Measurements from ENCODE around the gene FBXW8. TPM values are rescaled to one million over a fixed set of nuclear protein-coding genes. Genes with fewer than 3 reads are reported as not detected.

Gene FBXW8
- total and polyA plus RNA-seq, 5 donors: 3.3 to 10.2 (median 7.5) TPM

DNA sequence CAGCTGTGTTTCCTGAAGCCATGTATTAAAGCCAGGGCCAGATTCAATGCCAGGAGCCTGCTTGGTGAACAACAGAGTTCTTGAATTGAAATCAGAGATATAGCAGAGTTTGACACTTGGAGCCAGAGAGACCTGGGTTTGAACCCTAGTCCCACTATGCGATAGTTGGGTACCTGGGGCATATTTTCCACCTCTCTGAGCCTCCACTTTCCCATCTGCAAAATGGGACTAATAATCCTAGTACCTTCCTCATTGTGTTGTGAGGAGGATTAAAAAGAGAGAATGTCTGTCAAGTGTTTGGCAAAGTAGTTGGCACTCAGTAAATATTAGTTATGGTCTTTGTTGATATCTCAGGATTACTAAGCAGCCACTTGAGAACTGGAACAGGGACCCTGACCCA, 23.5 kb upstream of the FBXW8 start:
- ATAC-seq (no peak), DNase-seq (no peak)
- H3K27ac ChIP-seq (ENCODE audit: low read length): no peak overlapping the region
- 88% methylated on average over 1 of the region's 1 CpG for WGBS
- intact Hi-C loops (cut with DNase I): loop anchor here in 2 of 4 donors (10.0 kb wide), 1 partner anchor 182 kb away; no protein-coding TSS in a partner anchor
- H3K4me1 ChIP-seq (ENCODE audit: control insufficient read depth, insufficient read depth, low read length): no peaks in the 10 kb centered on the region
- no peak overlapping the region for H3K4me3 ChIP-seq (ENCODE audit: low read length)
- H3K9me3 ChIP-seq (ENCODE audit: control insufficient read depth, low read length): no peaks in the 10 kb centered on the region
- H3K27me3 ChIP-seq (ENCODE audit: control insufficient read depth, insufficient read depth): no peaks in the 10 kb centered on the region

DNA sequence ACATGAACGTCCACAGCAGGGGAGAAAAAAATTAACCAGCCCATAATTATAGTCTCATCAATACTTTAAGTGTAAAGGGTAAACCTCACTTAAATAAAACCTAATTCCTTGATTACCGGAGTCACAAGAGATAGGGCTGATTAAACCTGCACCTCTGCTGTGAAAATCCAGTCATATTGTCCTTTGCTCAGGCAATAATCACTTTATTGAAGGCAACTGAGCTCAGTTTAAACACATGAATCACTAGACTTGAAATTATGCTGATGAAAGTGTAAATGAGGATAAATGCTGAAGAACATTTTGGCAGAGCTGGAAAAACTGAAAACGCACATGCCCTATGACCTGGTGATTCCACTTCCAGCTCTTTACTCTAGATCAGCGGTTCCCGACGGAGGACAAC, 22.9 kb upstream of the FBXW8 start:
- no peaks in the 10 kb centered on the region for H3K4me1 ChIP-seq (ENCODE audit: control insufficient read depth, insufficient read depth, low read length)
- no peak overlapping the region for H3K4me3 ChIP-seq (ENCODE audit: low read length)
- 67% methylated on average over 6 of the region's 6 CpGs for WGBS
- intact Hi-C loops (cut with DNase I): loop anchor here in 2 of 4 donors (10.0 kb wide), 1 partner anchor 183 kb away; no protein-coding TSS in a partner anchor
- no peak for ATAC-seq
- DNase-seq: no peak
- H3K27ac ChIP-seq (ENCODE audit: low read length): no peak overlapping the region
- no peaks in the 10 kb centered on the region for H3K9me3 ChIP-seq (ENCODE audit: control insufficient read depth, low read length)
- H3K27me3 ChIP-seq (ENCODE audit: control insufficient read depth, insufficient read depth): no peaks in the 10 kb centered on the region

DNA sequence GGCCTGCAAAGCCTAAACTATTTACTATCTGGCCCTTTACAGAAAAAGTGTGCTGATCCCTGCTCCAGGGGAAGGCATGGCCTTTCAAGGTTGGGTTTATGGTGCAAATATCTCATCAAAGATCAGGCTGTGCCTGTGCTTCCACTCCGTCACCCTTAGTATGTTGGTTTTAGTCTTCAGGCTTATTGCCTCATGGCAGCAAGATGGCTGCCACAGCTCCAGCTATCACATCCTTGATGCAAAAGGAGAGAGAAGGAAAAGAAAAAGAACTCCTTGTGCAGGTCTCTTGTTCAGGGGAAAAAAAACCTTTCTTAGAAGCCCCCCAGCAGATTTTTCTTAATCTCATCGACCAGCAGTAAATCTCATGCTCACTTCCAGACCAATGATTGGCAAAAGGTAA, 20.4 kb upstream of the FBXW8 start:
- no peak overlapping the region for H3K27ac ChIP-seq (ENCODE audit: low read length)
- H3K9me3 ChIP-seq (ENCODE audit: control insufficient read depth, low read length): no peaks in the 10 kb centered on the region
- WGBS: 96% methylated on average over 2 of the region's 2 CpGs
- no peaks in the 10 kb centered on the region for H3K27me3 ChIP-seq (ENCODE audit: control insufficient read depth, insufficient read depth)
- no peaks in the 10 kb centered on the region for H3K4me1 ChIP-seq (ENCODE audit: control insufficient read depth, insufficient read depth, low read length)
- ATAC-seq (no peak), DNase-seq (no peak)
- intact Hi-C loops (cut with DNase I): no loop called here
- H3K4me3 ChIP-seq (ENCODE audit: low read length): no peak overlapping the region

DNA sequence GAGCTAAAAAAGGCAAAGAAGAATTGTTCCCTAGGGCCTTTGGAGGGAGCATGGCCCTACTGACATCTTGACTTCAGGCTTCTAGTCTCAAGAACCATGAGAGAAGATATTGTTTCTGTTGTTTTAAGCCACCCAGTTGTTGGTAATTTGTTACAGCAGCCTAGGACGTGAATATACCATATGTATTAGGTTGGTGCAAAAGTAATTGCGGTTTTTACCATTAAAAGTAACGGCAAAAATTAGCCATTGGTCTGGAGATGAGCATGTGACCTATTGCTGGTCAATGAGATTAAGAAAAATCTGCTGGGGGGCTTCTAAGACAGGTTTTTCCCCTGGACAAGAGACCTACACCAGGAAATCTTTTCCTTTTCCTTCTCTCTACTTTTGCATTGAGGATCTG, 19.7 kb upstream of the FBXW8 start:
- no peak for ATAC-seq
- no peaks in the 10 kb centered on the region for H3K4me1 ChIP-seq (ENCODE audit: control insufficient read depth, insufficient read depth, low read length)
- no peak overlapping the region for H3K27ac ChIP-seq (ENCODE audit: low read length)
- 87% methylated on average over 3 of the region's 3 CpGs for WGBS
- no peaks in the 10 kb centered on the region for H3K27me3 ChIP-seq (ENCODE audit: control insufficient read depth, insufficient read depth)
- intact Hi-C loops (cut with DNase I): no loop called here
- no peak overlapping the region for H3K4me3 ChIP-seq (ENCODE audit: low read length)
- DNase-seq: no peak
- H3K9me3 ChIP-seq (ENCODE audit: control insufficient read depth, low read length): no peaks in the 10 kb centered on the region

DNA sequence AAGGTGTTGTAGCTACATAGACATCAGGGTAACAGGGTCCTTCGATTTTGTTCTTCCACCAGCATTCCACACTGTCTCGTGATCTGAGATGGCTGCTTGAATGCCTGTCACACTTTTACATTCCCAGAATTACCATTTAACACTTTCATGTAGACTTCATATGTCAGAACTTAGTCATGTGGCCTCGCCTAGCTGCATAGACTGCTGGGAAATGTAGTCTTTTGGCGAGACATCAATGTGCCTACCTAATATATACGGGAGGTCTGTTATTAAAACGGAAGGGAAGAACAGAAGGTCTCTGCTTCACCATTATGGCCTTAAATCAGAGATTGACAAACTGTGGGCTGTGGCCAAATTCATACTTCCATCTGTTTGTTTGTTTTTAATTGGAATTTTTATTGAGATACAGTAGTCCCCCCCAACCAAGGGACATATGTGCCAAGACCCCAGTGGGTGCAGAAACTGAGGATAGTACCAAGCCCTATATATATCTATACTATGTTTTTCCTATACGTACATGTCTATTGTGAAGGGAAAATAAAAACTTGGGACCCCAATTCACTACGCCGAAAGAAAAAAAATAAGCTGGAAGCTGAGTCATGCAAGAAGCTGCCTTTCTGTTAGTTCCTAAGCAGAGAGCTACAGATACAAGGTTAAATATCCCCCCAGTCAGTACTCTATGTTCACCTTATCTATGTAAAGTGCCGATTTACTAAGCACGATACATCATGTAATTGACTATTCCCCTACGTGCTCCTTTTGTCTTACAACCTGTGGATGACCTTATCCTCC, 18.2 kb upstream of the FBXW8 start:
- no peaks in the 10 kb centered on the region for H3K9me3 ChIP-seq (ENCODE audit: control insufficient read depth, low read length)
- H3K4me1 ChIP-seq (ENCODE audit: control insufficient read depth, insufficient read depth, low read length): no peaks in the 10 kb centered on the region
- H3K27me3 ChIP-seq (ENCODE audit: control insufficient read depth, insufficient read depth): no peaks in the 10 kb centered on the region
- H3K27ac ChIP-seq (ENCODE audit: low read length): no peak overlapping the region
- WGBS: 75% methylated on average over 12 of the region's 12 CpGs
- intact Hi-C loops (cut with DNase I): no loop called here
- no peak for DNase-seq
- H3K4me3 ChIP-seq (ENCODE audit: low read length): no peak overlapping the region
- ATAC-seq: no peak

DNA sequence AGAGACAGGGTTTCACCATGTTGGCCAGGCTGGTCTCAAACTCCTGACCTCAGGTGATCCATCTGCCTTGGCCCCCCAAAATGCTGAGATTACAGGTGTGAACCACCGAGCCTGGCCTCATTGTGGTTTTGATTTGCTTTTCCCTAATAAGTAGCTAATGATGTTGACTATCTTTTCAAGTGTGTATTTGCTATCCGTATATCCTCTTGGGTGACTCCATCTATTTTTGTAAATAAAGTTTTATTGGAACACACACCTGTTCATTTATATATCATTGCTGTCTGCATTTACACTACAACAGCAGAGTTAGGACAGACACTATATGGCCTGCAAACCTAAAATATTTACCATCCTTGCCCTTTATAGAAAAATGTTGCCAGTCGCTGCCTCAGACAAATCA, 15.8 kb upstream of the FBXW8 start:
- Histone ChIP-seq H3K4me3 (ENCODE audit: low read length) (no peak overlapping the region), H3K4me1 (ENCODE audit: control insufficient read depth, insufficient read depth, low read length) (no peaks in the 10 kb centered on the region), H3K27ac (ENCODE audit: low read length) (no peak overlapping the region), H3K27me3 (ENCODE audit: control insufficient read depth, insufficient read depth) (no peaks in the 10 kb centered on the region), H3K9me3 (ENCODE audit: control insufficient read depth, low read length) (no peaks in the 10 kb centered on the region)
- WGBS: 90% methylated on average over 3 of the region's 3 CpGs
- no peak for DNase-seq
- intact Hi-C loops (cut with DNase I): no loop called here
- ATAC-seq: no peak

DNA sequence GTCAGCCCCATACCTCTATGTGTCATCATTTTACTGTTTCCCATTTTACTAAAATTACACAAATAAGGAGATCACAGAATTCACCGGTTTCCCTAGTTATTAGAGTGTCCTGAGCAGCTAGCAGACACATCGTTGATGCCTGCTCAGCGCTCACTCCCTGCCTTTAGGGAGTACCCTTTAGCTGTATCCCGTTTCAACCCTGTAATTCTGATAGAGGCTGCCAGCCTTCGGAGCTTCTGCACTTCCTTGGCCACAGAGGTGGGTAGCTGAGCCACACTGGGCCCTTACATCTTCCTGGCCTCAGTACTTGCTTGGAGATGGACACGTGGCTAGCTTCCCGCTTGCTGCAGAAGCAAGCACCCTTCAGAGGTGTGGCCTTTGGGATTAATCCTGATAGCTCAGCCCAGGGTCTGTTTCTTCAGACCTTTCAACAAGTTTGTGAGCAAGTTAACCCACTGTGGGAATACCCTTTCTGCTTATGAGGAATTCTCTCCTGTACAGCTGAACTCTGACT, 14.3 kb upstream of the FBXW8 start:
- no peaks in the 10 kb centered on the region for H3K27me3 ChIP-seq (ENCODE audit: control insufficient read depth, insufficient read depth)
- H3K4me3 ChIP-seq (ENCODE audit: low read length): no peak overlapping the region
- H3K9me3 ChIP-seq (ENCODE audit: control insufficient read depth, low read length): no peaks in the 10 kb centered on the region
- ATAC-seq (no peak), DNase-seq (no peak)
- H3K4me1 ChIP-seq (ENCODE audit: control insufficient read depth, insufficient read depth, low read length): no peaks in the 10 kb centered on the region
- intact Hi-C loops (cut with DNase I): no loop called here
- WGBS: 64% methylated on average over 7 of the region's 7 CpGs
- H3K27ac ChIP-seq (ENCODE audit: low read length): no peak overlapping the region

DNA sequence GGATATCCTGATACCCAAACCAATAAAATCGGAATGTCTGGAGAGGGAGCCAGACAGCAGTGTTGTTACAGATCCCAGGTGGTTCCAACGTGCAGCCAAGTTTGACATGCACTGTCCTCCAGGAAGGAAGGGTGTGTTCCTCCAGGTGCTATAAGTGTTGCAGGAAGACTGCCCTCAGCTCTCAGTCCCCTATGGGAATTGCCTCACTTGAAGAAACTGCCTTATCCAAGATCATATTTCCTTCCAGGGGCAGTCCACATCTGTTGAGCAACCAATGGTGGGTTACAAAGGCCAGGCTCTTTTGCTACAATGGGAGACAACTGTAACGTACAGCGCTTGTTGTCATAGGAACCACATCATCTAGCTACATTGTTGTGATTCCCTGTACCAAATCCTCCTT, 13.3 kb upstream of the FBXW8 start:
- Histone ChIP-seq H3K9me3 (ENCODE audit: control insufficient read depth, low read length) (no peaks in the 10 kb centered on the region), H3K27me3 (ENCODE audit: control insufficient read depth, insufficient read depth) (no peaks in the 10 kb centered on the region), H3K27ac (ENCODE audit: low read length) (no peak overlapping the region), H3K4me3 (ENCODE audit: low read length) (no peak overlapping the region), H3K4me1 (ENCODE audit: control insufficient read depth, insufficient read depth, low read length) (no peaks in the 10 kb centered on the region)
- intact Hi-C loops (cut with DNase I): no loop called here
- 71% methylated on average over 4 of the region's 4 CpGs for WGBS
- DNase-seq (no peak), ATAC-seq (no peak)

DNA sequence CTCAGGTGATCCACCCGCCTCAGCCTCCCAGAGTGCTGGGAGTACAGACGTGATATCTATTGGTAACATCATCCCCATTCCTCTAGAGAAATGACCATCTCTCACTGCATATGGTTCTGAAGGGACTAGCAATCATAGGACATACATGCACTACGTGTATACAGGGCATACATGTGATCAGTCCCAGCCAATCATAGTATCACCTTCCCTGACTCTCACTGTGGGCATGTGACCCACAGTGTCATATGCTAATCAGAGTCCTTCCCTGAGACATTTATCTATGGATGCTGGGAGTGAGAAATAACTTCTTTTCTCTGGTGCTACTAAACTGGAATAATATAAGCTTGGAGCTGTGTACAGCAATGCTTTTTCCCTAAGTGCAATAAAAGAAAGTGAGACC, 12.1 kb upstream of the FBXW8 start:
- intact Hi-C loops (cut with DNase I): no loop called here
- H3K4me1 ChIP-seq (ENCODE audit: control insufficient read depth, insufficient read depth, low read length): no peaks in the 10 kb centered on the region
- no peak overlapping the region for H3K4me3 ChIP-seq (ENCODE audit: low read length)
- no peak overlapping the region for H3K27ac ChIP-seq (ENCODE audit: low read length)
- no peaks in the 10 kb centered on the region for H3K9me3 ChIP-seq (ENCODE audit: control insufficient read depth, low read length)
- H3K27me3 ChIP-seq (ENCODE audit: control insufficient read depth, insufficient read depth): no peaks in the 10 kb centered on the region
- ATAC-seq (no peak), DNase-seq (no peak)
- 63% methylated on average over 3 of the region's 3 CpGs for WGBS

DNA sequence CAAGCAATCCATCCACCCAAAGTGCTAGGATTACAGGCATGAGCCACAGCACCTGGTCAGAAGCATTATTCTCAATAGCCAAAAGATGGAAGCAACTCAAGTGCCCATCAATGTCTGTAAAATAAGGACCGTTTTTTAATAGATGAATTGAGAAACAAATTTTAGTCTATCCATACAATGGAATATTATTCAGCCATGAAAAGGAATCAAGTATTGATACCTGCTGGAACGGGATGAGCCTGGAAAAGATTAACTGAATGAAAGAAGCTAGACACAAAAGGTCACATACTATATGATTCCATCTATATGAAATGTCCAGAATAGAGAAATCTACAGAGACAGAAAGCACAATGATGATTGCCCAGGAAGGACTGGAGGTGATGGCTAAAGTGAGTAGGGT, 9.1 kb upstream of the FBXW8 start:
- ATAC-seq: no peak
- intact Hi-C loops (cut with DNase I): no loop called here
- 78% methylated on average over 2 of the region's 2 CpGs for WGBS

DNA sequence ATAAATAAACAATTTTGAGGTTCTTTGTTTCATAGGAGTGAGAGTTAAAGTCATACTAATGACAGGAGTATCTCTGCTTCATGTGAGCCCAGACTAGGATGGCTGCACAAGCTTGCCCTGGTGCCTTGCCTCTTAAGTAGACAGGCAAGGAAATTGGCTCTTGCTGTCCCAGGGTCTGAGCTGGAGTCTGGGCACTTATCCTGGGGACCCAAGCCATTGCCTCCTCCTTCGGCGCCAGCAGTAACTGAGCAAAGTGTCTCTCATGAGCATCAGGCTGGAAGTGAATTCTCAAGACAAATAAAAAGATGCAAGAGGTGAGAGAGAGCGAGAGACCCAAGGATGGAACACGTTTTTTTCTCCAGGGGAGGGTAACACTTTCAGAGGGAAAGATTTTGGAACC, 6.9 kb upstream of the FBXW8 start:
- no peak for ATAC-seq
- Histone ChIP-seq H3K27ac (ENCODE audit: low read length) (no peak overlapping the region), H3K4me1 (ENCODE audit: control insufficient read depth, insufficient read depth, low read length) (no peaks in the 10 kb centered on the region), H3K27me3 (ENCODE audit: control insufficient read depth, insufficient read depth) (no peaks in the 10 kb centered on the region), H3K9me3 (ENCODE audit: control insufficient read depth, low read length) (no peaks in the 10 kb centered on the region), H3K4me3 (ENCODE audit: low read length) (no peak overlapping the region)
- intact Hi-C loops (cut with DNase I): no loop called here
- no peak for DNase-seq
- WGBS: 75% methylated on average over 4 of the region's 4 CpGs

More for the DNA sequence above, 9.1 kb upstream of the FBXW8 start:
- H3K27me3 ChIP-seq (ENCODE audit: control insufficient read depth, insufficient read depth): no peaks in the 10 kb centered on the region
- H3K27ac ChIP-seq (ENCODE audit: low read length): no peak overlapping the region
- no peaks in the 10 kb centered on the region for H3K4me1 ChIP-seq (ENCODE audit: control insufficient read depth, insufficient read depth, low read length)
- DNase-seq: no peak
- H3K4me3 ChIP-seq (ENCODE audit: low read length): no peak overlapping the region
- no peaks in the 10 kb centered on the region for H3K9me3 ChIP-seq (ENCODE audit: control insufficient read depth, low read length)

Measured in right cardiac atrium (tissue), 5 donors.